Tibial artery (tissue), 4 donors: ENCODE measurements around the gene LOXL3.
A peak's percentile ranks its signal among the peaks of the same experiment; 100 is the strongest.

ENCODE experiments used
- DNase-seq, 2 donors: peaks; one replicate each; pipeline ENCODE4 v3.0.0-alpha.2; 2019
- H3K27ac ChIP-seq, 2 donors: fragments of 200-600 bp; sonication (generic) in 1 of 2; 1 replicate in 1 of 2; 2 replicates in 1 of 2; pipeline ENCODE4 v1.5.1; 2018 to 2019; ENCODE audit warnings: mild to moderate bottlenecking in 1 of 2
- H3K27me3 ChIP-seq, 2 donors: fragments of 200-600 bp; sonication (generic) in 1 of 2; one replicate each; pipeline versions ENCODE4 v1.5.1 to v1.6.0; 2016 to 2019
- H3K36me3 ChIP-seq, 3 donors: fragments of 200-600 bp; sonication (generic) in 2 of 3; one replicate each; pipeline ENCODE4 v1.5.1; 2016 to 2019; ENCODE audit warnings: mild to moderate bottlenecking in 2 of 3
- H3K4me1 ChIP-seq, 4 donors: fragments of 200-600 bp; sonication (generic) in 2 of 4; 1 replicate in 3 of 4; 2 replicates in 1 of 4; pipeline ENCODE4 v1.5.1; 2016 to 2019
- H3K4me3 ChIP-seq, 2 donors: fragments of 200-600 bp; sonication (generic) in 1 of 2; 1 replicate in 1 of 2; 2 replicates in 1 of 2; pipeline ENCODE4 v1.5.1; 2018 to 2019; ENCODE audit warnings: mild to moderate bottlenecking in 2 of 2
- H3K9me3 ChIP-seq, 3 donors: fragments of 200-600 bp; sonication (generic) in 1 of 3; one replicate each; pipeline ENCODE4 v1.5.1; 2016 to 2019
- intact Hi-C: fragments of 100-400 bp; cut with DNase I; formaldehyde crosslinking; loops from one replicate; pipeline ENCODE4 v1.15.0; 2023; ENCODE audit warnings: low total_unique reads
- TF ChIP-seq, protein P1 (sequence below), 2 experiments: fragments of 200-600 bp in 1 of 2; fragments of 450-650 bp in 1 of 2; IDR thresholded peaks; one replicate each; pipeline ENCODE4 v1.5.1; 2017 to 2019; ENCODE audit warnings: antibody characterized with exemption in 2 of 2, mild to moderate bottlenecking in 1 of 2, moderate library complexity in 1 of 2

LOXL3 gene

GRCh38 chr2:74550231-74550630, 3.5 kb downstream of the LOXL3 start:
- intact Hi-C loops = loop anchor here (5.0 kb wide), 1 partner anchor 37 kb away; no protein-coding TSS in a partner anchor
- Histone ChIP-seq H3K4me1 (peaks cover 0 to 33% (median 27%) of the 10 kb centered on the region in 4 donors), H3K27me3 (no peaks in the 10 kb centered on the region), H3K9me3 (no peaks in the 10 kb centered on the region), H3K36me3 (no peaks in the 10 kb centered on the region), H3K4me3 (no peak overlapping the region), H3K27ac (no peak overlapping the region)
- no peak for DNase-seq
- TF ChIP-seq, protein P1, sequence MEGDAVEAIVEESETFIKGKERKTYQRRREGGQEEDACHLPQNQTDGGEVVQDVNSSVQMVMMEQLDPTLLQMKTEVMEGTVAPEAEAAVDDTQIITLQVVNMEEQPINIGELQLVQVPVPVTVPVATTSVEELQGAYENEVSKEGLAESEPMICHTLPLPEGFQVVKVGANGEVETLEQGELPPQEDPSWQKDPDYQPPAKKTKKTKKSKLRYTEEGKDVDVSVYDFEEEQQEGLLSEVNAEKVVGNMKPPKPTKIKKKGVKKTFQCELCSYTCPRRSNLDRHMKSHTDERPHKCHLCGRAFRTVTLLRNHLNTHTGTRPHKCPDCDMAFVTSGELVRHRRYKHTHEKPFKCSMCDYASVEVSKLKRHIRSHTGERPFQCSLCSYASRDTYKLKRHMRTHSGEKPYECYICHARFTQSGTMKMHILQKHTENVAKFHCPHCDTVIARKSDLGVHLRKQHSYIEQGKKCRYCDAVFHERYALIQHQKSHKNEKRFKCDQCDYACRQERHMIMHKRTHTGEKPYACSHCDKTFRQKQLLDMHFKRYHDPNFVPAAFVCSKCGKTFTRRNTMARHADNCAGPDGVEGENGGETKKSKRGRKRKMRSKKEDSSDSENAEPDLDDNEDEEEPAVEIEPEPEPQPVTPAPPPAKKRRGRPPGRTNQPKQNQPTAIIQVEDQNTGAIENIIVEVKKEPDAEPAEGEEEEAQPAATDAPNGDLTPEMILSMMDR (IDR thresholded peaks at IDR 0.05) = no peak

- intact Hi-C loops = no loop called here
- TF ChIP-seq, protein P1 (IDR thresholded peaks at IDR 0.05) = no peak
- Histone ChIP-seq H3K4me3 (peak overlapping the region; percentile 52 to 65), H3K4me1 (peaks cover 0 to 33% (median 26%) of the 10 kb centered on the region in 4 donors), H3K9me3 (no peaks in the 10 kb centered on the region), H3K27ac (peak overlapping the region; percentile 63 to 77), H3K27me3 (no peaks in the 10 kb centered on the region), H3K36me3 (no peaks in the 10 kb centered on the region)
- peak; percentile 65 to 83 for DNase-seq
Observed at GRCh38 chr2:74548900-74549826, 4.6 kb downstream of the LOXL3 start.

DNA sequence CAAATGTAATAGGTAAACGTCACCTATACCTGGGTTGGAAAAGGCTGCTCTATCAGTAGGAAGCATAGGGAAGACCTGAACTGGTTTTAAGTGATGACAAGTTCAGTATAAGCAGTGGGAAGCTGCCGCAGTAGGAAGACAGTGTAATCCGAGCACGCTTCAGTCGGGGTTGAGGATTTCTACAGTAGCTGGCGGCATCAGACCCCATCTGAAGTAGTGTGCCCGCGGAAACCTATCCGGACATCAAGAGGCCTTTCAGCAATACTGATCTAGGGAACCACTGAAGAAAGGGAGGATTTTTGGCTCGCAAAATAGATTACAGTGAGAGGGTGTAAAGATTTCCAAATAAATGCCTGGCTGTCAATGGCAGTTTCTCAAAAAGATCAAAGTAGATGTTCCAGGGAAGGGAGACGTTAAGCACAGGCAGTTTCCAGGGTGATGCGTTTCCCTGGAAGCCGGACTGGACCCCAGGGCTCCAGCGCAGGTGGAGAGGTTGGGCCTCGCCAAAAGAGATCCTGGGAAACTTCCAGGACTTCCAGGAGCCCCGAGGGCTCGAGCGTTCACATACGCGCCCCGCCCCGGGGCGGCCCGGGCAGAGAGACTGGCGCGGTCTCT, 5.3 kb downstream of the LOXL3 start:
- TF ChIP-seq, protein P1 (IDR thresholded peaks at IDR 0.05) = no peak
- no peak for DNase-seq
- Histone ChIP-seq H3K36me3 (no peaks in the 10 kb centered on the region), H3K27me3 (no peaks in the 10 kb centered on the region), H3K4me3 (peak overlapping the region; percentile 52 to 65), H3K9me3 (no peaks in the 10 kb centered on the region), H3K27ac (peak overlapping the region; percentile 63 to 77), H3K4me1 (peaks cover 0 to 29% (median 22%) of the 10 kb centered on the region in 4 donors)
- intact Hi-C loops = no loop called here

GRCh38 chr2:74546004-74546403, 7.7 kb downstream of the LOXL3 start:
- H3K36me3 ChIP-seq = no peaks in the 10 kb centered on the region
- intact Hi-C loops = no loop called here
- no peak for DNase-seq
- H3K9me3 ChIP-seq = no peaks in the 10 kb centered on the region
- no peaks in the 10 kb centered on the region for H3K27me3 ChIP-seq
- TF ChIP-seq, protein P1 (IDR thresholded peaks at IDR 0.05) = no peak
- H3K4me1 ChIP-seq = peaks cover 0 to 20% (median 14%) of the 10 kb centered on the region in 4 donors
- H3K4me3 ChIP-seq = no peak overlapping the region
- H3K27ac ChIP-seq = no peak overlapping the region

- no peaks in the 10 kb centered on the region for H3K27me3 ChIP-seq
- H3K27ac ChIP-seq = no peak overlapping the region
- no peak for DNase-seq
- H3K9me3 ChIP-seq = no peaks in the 10 kb centered on the region
- H3K4me3 ChIP-seq = no peak overlapping the region
- TF ChIP-seq, protein P1 (IDR thresholded peaks at IDR 0.05) = no peak
- peaks cover 0 to 14% (median 11%) of the 10 kb centered on the region in 4 donors for H3K4me1 ChIP-seq
- H3K36me3 ChIP-seq = no peaks in the 10 kb centered on the region
- intact Hi-C loops = no loop called here
Observed at GRCh38 chr2:74544634-74545033, 9.1 kb downstream of the LOXL3 start.
